GM12892 (cell line): ENCODE measurements around the gene PASK.

Experiments
- POLR2A ChIP-seq: IDR thresholded peaks from 2 replicates; pipeline ENCODE4 v1.6.1; 2011; ENCODE audit warnings: low read depth, low read length, control low read depth
- POLR2AphosphoS5 ChIP-seq: IDR thresholded peaks from 2 replicates; pipeline ENCODE4 v1.6.1; 2011; ENCODE audit warnings: low read depth, low read length, control low read depth
- TAF1 ChIP-seq: IDR thresholded peaks from 2 replicates; pipeline ENCODE4 v1.6.1; 2011; ENCODE audit warnings: low read depth, mild to moderate bottlenecking, control low read depth, low read length, borderline replicate concordance

DNA sequence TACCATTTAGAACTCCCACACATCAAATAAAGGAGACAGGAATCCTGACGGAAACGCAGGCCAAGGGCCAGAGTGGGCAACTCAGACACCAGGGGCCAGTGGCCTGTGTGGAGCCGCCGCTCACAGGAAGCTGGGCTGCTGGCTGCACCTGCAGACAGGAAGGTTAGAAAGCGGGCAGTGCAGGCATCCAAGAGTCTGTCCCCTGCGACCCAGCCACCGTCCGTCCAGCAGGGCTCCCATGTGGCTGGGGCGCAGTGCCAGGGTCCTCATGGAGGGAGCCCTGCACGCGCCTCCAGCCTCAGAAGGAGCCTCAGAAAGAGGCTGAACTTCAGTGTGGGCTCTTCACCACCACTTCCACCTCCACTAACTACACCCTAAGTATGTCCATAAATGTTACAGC, 36.7 kb upstream of the PASK start:
- no peak for TF ChIP-seq POLR2AphosphoS5
- no peak for TF ChIP-seq POLR2A
- TF ChIP-seq TAF1 = no peak
